HUDEP-2 (cell line): ENCODE measurements around the gene NUP214.

Experiments
- DNase-seq, 76 experiments: peaks; one replicate each; lab custom pipeline; 2025; ENCODE audit not compliant: unreplicated experiment in 76 of 76; lab: John Stamatoyannopoulos, UW

NUP214 gene

GRCh38 chr9:131125288-131126058 lies at the start of gene NUP214:
Gene NUP214 (plus strand): TSS chr9:131125586. CDS start chr9:131125705, 119 bp downstream.
- peak in 75 of 76 experiments; percentile 39 to 98 (median 95) for DNase-seq

- no peak for DNase-seq
Measured at GRCh38 chr9:131076347-131077195, 48.8 kb upstream of the NUP214 start.

- DNase-seq: no peak
Measured at GRCh38 chr9:131078427-131079366, 46.7 kb upstream of the NUP214 start.

DNA sequence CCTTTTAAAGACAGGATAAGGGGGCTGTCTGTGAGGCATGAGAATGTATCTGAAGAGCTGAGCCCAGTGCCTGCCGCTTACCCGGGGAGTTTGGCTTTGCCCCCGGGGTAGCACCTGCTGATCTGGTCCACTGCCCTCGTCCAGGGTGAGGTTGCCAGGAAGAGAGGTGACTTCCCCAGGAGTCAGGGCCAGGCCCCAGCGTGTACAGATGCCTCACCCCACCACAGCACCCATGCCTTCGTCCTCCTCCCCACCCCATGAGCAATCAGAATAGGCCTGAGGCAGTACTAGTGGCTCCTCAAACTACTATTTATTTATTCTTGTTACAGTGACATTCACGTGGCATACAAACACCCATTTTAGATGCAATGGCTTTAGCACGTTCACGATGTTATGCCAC lies 44.8 kb upstream of the NUP214 start:
- DNase-seq: no peak

DNA sequence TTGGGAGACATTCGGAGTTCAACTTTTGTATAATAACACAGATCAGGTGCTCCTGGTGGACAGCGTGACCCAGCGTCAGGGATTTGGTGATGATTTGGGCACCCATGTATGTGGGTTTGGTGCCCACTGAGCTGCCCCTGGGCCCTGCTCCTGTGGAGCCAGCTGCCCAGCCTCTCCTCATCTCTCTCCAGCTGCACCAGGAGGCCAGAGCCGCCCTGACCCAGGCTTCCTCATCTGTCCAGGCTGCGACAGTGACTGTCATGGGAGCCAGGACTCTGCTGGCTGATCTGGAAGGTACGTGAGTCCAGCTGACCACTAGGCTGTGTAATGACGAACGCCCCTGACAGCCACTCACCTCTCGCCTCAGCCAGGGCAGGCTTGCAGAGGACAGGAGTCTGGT lies 43.5 kb upstream of the NUP214 start:
- DNase-seq: no peak

- no peak for DNase-seq
Measured at GRCh38 chr9:131082774-131083512, 42.4 kb upstream of the NUP214 start.

DNA sequence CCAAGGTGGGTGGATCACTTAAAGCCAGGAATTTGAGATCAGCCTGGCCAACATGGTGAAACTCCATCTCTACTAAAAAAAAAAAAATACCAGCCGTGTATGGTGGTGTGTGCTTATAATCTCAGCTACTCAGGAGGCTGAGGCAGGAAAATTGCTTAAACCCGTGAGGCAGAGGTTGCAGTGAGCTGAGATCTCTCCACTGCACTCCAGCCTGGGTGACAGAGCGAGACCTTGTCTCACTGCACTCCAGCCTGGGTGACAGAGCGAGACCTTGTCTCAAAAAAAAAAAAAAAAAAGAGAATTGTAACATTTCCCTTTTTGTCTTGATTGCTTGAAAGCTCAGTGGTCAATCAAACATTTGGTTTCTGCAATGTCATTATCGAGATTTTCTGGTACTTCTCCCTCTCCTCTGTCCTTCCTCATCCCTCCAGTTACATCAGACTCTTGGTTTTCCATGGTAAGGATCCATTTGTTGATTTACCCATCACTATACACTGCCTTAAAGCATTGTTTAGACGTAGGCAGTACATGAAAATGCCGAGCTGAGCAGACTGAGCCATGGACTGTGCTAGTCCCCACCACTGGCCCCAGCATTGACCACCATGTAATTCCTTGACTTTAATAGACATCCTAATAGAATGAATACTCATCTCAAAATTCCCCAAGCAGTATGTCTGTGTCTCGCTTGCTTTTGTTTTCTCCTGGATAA lies 40.6 kb upstream of the NUP214 start:
- DNase-seq: no peak

GRCh38 chr9:131085370-131086122 lies 39.8 kb upstream of the NUP214 start:
- DNase-seq: no peak

DNA sequence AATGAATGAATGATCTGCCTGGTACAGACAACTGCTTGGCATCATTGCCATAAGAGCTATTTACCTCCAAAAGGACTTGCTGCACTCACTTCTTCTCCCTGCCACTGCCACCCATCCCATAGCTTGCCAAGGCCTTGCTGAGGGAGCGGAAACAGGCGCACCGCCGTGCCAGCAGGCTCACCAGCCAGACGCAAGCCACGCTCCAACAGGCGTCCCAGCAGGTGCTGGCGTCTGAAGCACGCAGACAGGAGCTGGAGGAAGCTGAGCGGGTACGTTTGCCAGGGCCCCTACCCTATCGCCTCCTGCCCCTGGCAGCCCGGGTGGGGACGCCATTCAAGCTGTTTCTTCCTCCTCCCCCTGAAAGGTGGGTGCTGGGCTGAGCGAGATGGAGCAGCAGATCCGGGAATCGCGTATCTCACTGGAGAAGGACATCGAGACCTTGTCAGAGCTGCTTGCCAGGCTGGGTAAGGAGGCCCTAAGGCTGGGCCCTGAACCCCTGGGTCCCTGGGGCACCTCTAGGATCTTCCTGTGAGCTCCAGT lies 38.0 kb upstream of the NUP214 start:
- DNase-seq: no peak

DNA sequence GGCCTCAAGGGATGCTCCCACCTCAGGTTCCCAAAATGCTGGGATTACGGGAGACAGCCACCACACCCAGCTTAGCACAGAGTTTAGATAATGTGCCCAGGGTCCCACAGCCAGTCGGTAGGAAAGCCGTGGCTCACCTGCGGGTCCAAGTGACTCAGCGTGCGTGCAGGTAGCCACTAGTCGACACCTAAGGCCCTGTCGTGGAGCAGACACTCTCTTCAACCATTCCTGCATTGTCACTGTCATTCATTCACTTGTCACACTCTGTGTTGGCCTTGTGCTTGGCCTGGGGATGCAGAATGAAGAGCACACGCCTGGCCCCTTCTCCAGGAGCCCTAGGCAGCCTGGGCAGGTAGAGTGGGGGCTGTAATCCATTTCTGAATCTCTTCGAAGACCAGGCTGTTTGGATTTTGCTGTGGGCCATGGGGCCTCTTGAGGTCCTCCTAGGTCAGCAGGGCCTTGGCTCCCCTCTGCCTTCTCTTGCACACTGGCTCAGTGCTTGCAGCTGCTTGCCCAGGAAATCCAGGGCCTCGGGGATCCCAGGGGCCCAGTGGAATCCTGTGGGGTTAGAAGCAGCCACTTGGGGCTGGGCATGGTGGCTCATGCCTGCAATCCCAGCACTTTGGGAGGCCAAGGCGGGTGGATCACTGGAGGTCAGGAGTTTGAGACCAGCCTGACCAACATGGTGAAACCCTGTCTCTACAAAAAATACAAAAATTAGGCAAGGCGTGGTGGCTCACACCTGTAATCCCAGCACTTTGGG lies 35.2 kb upstream of the NUP214 start:
- no peak for DNase-seq

GRCh38 chr9:131091352-131091992 lies 33.9 kb upstream of the NUP214 start:
- no peak for DNase-seq

- no peak for DNase-seq
Measured at GRCh38 chr9:131092030-131092429, 33.4 kb upstream of the NUP214 start.

DNA sequence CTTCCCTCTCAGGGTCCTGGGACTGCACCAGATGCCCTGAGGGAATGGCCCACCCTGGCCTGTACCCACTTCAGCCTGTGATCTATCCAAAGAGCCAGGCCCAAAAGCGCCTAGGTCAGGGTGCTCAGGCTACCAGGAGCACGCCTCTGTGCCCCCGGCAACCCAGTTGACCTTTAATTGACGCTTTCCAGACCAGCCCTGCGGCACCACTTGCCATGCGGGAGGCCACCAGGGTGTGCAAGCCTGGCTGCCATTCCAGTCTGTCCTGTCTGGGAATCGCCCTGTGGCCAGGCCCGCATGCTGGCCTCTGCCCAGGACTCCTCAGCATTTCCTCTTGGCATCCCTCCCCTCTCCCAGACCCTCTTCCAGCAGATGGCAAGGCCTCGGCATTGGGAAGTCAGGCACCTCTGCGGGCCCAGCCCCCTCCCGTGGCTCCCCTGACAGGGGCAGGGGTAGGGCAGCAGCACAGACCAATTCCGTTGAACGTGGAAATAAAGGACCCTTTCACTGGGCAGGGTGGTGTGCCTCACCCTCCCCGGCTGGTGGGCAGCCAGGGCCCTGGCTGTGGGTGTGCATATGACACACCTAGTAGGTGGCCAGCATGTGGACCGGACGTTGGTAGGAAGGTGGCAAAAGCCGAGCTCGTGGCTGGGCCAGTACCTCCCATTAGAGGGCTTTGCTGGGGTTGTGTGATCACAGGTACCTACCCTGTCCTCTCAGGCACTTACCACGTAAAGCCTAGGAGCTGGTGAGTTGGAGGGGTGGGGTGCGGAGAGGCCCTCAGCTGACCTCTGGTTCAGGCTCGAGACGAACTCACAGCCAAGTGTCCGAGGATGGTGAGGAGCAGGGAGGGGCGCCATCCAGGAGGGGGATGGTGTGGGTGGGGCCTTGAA lies 32.6 kb upstream of the NUP214 start:
- DNase-seq: no peak

DNA sequence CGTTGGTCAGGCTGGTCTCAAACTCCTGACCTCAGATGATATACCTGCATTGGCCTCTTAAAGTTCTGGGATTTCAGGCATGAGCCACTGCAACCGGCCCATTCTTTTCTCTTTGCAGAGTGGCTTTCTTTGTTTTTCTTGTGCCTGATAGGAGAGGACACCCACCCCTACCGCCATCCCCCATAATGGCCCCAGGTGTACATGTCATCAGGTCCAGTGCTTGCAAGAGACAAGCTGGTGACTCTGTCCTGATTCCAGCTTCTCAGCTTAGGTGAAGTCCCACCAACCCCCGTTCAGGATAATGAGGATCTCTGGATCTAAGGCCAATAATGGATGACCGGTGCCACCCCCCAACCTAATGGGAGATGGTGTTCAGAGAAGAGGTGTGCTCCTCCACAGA lies 31.4 kb upstream of the NUP214 start:
- DNase-seq: no peak

DNA sequence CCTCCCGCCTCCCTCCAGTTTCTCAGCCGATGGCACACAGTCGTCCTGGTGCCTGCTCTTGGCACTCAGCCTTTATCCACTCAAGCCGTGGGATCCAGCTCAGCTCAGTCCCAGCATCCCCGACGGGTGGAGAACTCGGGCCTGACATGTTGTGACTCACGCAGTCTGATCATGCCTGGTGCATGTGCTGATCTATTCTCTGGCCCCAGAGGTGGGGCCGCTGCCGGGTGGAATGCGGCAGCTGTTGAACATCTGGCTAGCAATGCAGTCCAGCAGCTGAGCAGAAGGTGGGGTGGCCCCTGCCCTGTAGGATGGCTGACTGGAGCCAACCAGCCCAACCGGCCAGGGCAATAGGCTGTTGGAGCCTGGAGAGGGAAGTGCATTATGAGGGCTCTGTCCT lies 30.8 kb upstream of the NUP214 start:
- DNase-seq: no peak

GRCh38 chr9:131095666-131096268 lies 29.6 kb upstream of the NUP214 start:
- no peak for DNase-seq
